CD4-positive, alpha-beta T cell treated with Interleukin-17A for 4 hours (primary cell): ENCODE results near the gene GSTM2.

ENCODE experiments used
- DNase-seq: peaks from one replicate; pipeline ENCODE4 v3.0.0-alpha.2; 2020; ENCODE audit warnings: mixed read lengths

GSTM2 gene

GRCh38 chr1:109718495-109718894 is 50.6 kb downstream of the GSTM2 start:
- DNase-seq: no peak

GRCh38 chr1:109719337-109719837 is 51.5 kb downstream of the GSTM2 start:
- DNase-seq: no peak

- no peak for DNase-seq
These were observed 53.2 kb downstream of the GSTM2 start for GRCh38 chr1:109721042-109721441.

- DNase-seq: no peak
These were observed 54.1 kb downstream of the GSTM2 start for GRCh38 chr1:109721971-109722370.

- no peak for DNase-seq
These were observed 55.2 kb downstream of the GSTM2 start for GRCh38 chr1:109722908-109723691.
